K562 (cell line): Measurements from ENCODE around the gene WWOX. TPM values are rescaled to one million over a fixed set of nuclear protein-coding genes. Genes with fewer than 3 reads are reported as not detected.

Experiments used
- ATAC-seq: fragments of 200-7000 bp; cut with Tn5 transposase; 3 replicates; pipeline ENCODE4 v1.9.1; 2020; ENCODE audit warnings: moderate library complexity
- BruUV-seq: library from RNA; stranded (reverse); fragments of 400-500 nt; replicated peaks from 2 replicates; lab custom pipeline; 2021; lab: Mats Ljungman, UMichigan
- CTCF ChIA-PET: fragments of 300-600 bp; formaldehyde crosslinking; extraction: SDS; loops from one replicate; lab custom pipeline; 2021; ENCODE audit warnings: low intra/inter-chr PET ratio; lab: Yijun Ruan, JAX
- POLR2A ChIA-PET: fragments of 300-600, 350-650 bp; sonication (Branson Sonifier 250); formaldehyde crosslinking; extraction: SDS; loops from one replicate; lab custom pipeline; 2021; ENCODE audit warnings: antibody characterized with exemption, inconsistent platforms; lab: Yijun Ruan, JAX
- DNase-seq, 4 experiments: peaks; one replicate each; pipeline versions ENCODE4 v3.0.0 to v3.0.0-alpha.2; 2011 to 2018; ENCODE audit warnings: low spot score in 3 of 4, mixed read lengths in 3 of 4; ENCODE audit errors: extremely low read depth in 1 of 4
- FAIRE-seq: peaks from 2 replicates; lab custom pipeline; 2011; peaks lifted over from hg19 to GRCh38; lab: Jason Lieb, UNC
- H2AFZ ChIP-seq: 2 replicates; pipeline ENCODE4 v1.6.0; 2011; ENCODE audit warnings: low read depth, low read length, control low read depth, inconsistent platforms
- H3K27ac ChIP-seq: fragments of 200-600 bp; 3 replicates; pipeline ENCODE4 v1.8.0; 2011; ENCODE audit warnings: low read depth, mild to moderate bottlenecking, control low read depth, inconsistent platforms, low read length, moderate library complexity, mixed read lengths; ENCODE audit errors: extremely low read depth
- H3K27me3 ChIP-seq, 2 experiments: fragments of 300-600 bp in 1 of 2; 2 replicates in 1 of 2; 3 replicates in 1 of 2; pipeline versions ENCODE4 v1.6.0 to v1.8.0; 2011; ENCODE audit warnings: inconsistent platforms in 2 of 2, low read length in 2 of 2, mild to moderate bottlenecking in 1 of 2, mixed read lengths in 1 of 2, moderate library complexity in 1 of 2; ENCODE audit not compliant: control insufficient read depth in 2 of 2, insufficient read depth in 2 of 2
- H3K36me3 ChIP-seq: fragments of 300-600 bp; 3 replicates; pipeline ENCODE4 v1.8.0; 2011; ENCODE audit warnings: mild to moderate bottlenecking, low read length, inconsistent platforms; ENCODE audit not compliant: control insufficient read depth, insufficient read depth
- H3K4me1 ChIP-seq, 2 experiments: fragments of 200-600 bp in 1 of 2; replicated peaks in 1 of 2; 2 replicates in 1 of 2; 3 replicates in 1 of 2; pipeline versions ENCODE4 v1.5.1 to v1.8.0; 2011; ENCODE audit warnings: inconsistent platforms in 2 of 2, low read length in 2 of 2, mild to moderate bottlenecking in 1 of 2, mixed read lengths in 1 of 2, moderate library complexity in 1 of 2; ENCODE audit not compliant: control insufficient read depth in 2 of 2, insufficient read depth in 2 of 2
- H3K4me2 ChIP-seq: 2 replicates; pipeline ENCODE4 v1.6.1; 2011; ENCODE audit warnings: low read length, control low read depth, inconsistent platforms, mixed read lengths; ENCODE audit not compliant: insufficient read depth
- H3K4me3 ChIP-seq: fragments of 200-600 bp; sonication (generic), shearing (Covaris generic); 2 replicates; pipeline ENCODE4 v1.5.1; 2016; ENCODE audit warnings: control low read depth, inconsistent platforms
- H3K79me2 ChIP-seq: fragments of 200-600 bp; 3 replicates; pipeline ENCODE4 v1.8.0; 2011; ENCODE audit warnings: low read length, inconsistent platforms; ENCODE audit not compliant: control insufficient read depth, insufficient read depth
- H3K9ac ChIP-seq, 2 experiments: 2 replicates each; pipeline versions ENCODE4 v1.6.0 to v1.6.1; 2011; ENCODE audit warnings: low read depth in 2 of 2, low read length in 2 of 2, control low read depth in 1 of 2, inconsistent platforms in 1 of 2, mild to moderate bottlenecking in 1 of 2, mixed read lengths in 1 of 2; ENCODE audit not compliant: insufficient read depth in 1 of 2
- H3K9me1 ChIP-seq: one replicate; pipeline ENCODE4 v1.6.0; 2011; ENCODE audit warnings: inconsistent platforms, mild to moderate bottlenecking, low read length, moderate library complexity; ENCODE audit not compliant: control insufficient read depth, insufficient read depth
- H3K9me3 ChIP-seq: replicated peaks from 2 replicates; pipeline ENCODE4 v1.5.1; 2011; ENCODE audit warnings: low read depth, low read length, inconsistent platforms; ENCODE audit not compliant: control insufficient read depth, insufficient read depth
- H4K20me1 ChIP-seq: replicated peaks from 2 replicates; pipeline ENCODE4 v1.6.1; 2011; ENCODE audit warnings: low read length, inconsistent platforms, mixed read lengths; ENCODE audit not compliant: control insufficient read depth, insufficient read depth
- DDX20 ChIP-seq: fragments of 450-650 bp; IDR thresholded peaks from 2 replicates; pipeline ENCODE4 v1.6.1; 2016; ENCODE audit warnings: missing genetic modification characterization, low read depth, mild to moderate bottlenecking, missing compliant biosample characterization, moderate library complexity
- KDM1A ChIP-seq, 2 experiments: fragments of 450-650 bp; IDR thresholded peaks; 2 replicates each; pipeline ENCODE4 v1.6.1; 2016; ENCODE audit warnings: mild to moderate bottlenecking in 2 of 2
- LARP7 ChIP-seq: fragments of 450-650 bp; IDR thresholded peaks from 2 replicates; pipeline ENCODE4 v1.6.1; 2016
- MEF2D ChIP-seq: conservative IDR thresholded peaks from 2 replicates; pipeline ENCODE4 v1.6.1; 2016; ENCODE audit warnings: low read depth, missing genetic modification characterization, missing compliant biosample characterization
- NUFIP1 ChIP-seq: fragments of 450-650 bp; IDR thresholded peaks from 2 replicates; pipeline ENCODE4 v1.6.1; 2018; ENCODE audit not compliant: partially characterized antibody
- RBM17 ChIP-seq: fragments of 200-400 bp; formaldehyde crosslinking; IDR thresholded peaks from 2 replicates; pipeline ENCODE4 v1.6.1; 2017; ENCODE audit warnings: low read depth, mild to moderate bottlenecking, low read length, borderline replicate concordance
- TARDBP ChIP-seq: fragments of 450-650 bp; IDR thresholded peaks from 2 replicates; pipeline ENCODE4 v1.6.1; 2016
- TCF3 ChIP-seq: sonication (generic); formaldehyde crosslinking; IDR thresholded peaks from 2 replicates; pipeline ENCODE4 v1.4.0; 2020; ENCODE audit warnings: mild to moderate bottlenecking, missing genetic modification reagents
- YBX1 ChIP-seq: fragments of 450-650 bp; IDR thresholded peaks from 2 replicates; pipeline ENCODE4 v1.7.1; 2016; ENCODE audit warnings: mild to moderate bottlenecking
- ZNF165 ChIP-seq: fragments of 250-450 bp; sonication (Bioruptor Pico); IDR thresholded peaks from 2 replicates; pipeline ENCODE4 v1.4.0; 2020; ENCODE audit warnings: borderline replicate concordance
- ZNF316 ChIP-seq: fragments of 450-650 bp; IDR thresholded peaks from 2 replicates; pipeline ENCODE4 v1.6.1; 2016
- ZNF584 ChIP-seq: fragments of 200-800 bp; sonication (Bioruptor generic); IDR thresholded peaks from 2 replicates; pipeline ENCODE4 v1.6.1; 2016; ENCODE audit warnings: low read depth, mild to moderate bottlenecking, missing genetic modification characterization, missing compliant biosample characterization
- ZNF780A ChIP-seq: fragments of 250-450 bp; sonication (Bioruptor Pico); IDR thresholded peaks from 2 replicates; pipeline ENCODE4 v1.5.0; 2021; ENCODE audit warnings: mild to moderate bottlenecking
- ZNF79 ChIP-seq: fragments of 250-450 bp; sonication (Bioruptor Pico); IDR thresholded peaks from 2 replicates; pipeline ENCODE4 v1.4.0; 2020; ENCODE audit warnings: low read depth, mild to moderate bottlenecking, moderate library complexity
- WGBS: fragments of 100-300 bp; shearing (Covaris generic); methylation state at CpG from one replicate; pipeline ENCODE4 v1.1.6; 2016; ENCODE audit warnings: low coverage, mixed read lengths; ENCODE audit not compliant: insufficient coverage; ENCODE audit errors: missing lambda C conversion rate; 5-methylcytosine and 5-hydroxymethylcytosine counted together
- in situ Hi-C: fragments of 300-500 bp; cut with MboI; formaldehyde crosslinking; loops from 4 replicates; pipeline ENCODE4 v1.15.0; 2018; ENCODE audit warnings: inconsistent platforms, mixed read lengths
- intact Hi-C: fragments of 100-400 bp; cut with micrococcal nuclease; formaldehyde crosslinking; loops from 2 replicates; pipeline ENCODE4 v1.14.2; 2022
- polyA plus RNA-seq, 8 experiments: library from polyadenylated mRNA; depleted of rRNA in 4 of 8; stranded (reverse) in 5 of 8; unstranded in 3 of 8; fragments of >200 nt; fragmentation: Nextera tagmentation in 2 of 8; fragmentation: Illumina TruSeq in 1 of 8; extraction: Ambion mirVana in 2 of 8; extraction: Trizol in 1 of 8; gene quantifications; 2 replicates each; pipeline versions ENCODE4 v1.2.1 to v1.2.3, GENCODE V29; 2011 to 2014; ENCODE audit warnings: inconsistent platforms in 1 of 8, missing spikeins in 1 of 8
- total RNA-seq, 7 experiments: library from RNA; depleted of rRNA in 6 of 7; stranded (reverse); fragments of >200 nt in 6 of 7; fragmentation: Illumina TruSeq in 2 of 7; extraction: Trizol in 2 of 7; gene quantifications; 2 replicates each; pipeline versions ENCODE4 v1.2.1 to v1.2.3, GENCODE V29; 2011 to 2021; ENCODE audit warnings: low replicate concordance in 1 of 7
- TF ChIP-seq, protein P1 (sequence below): fragments of 450-650 bp; formaldehyde crosslinking; IDR thresholded peaks from 2 replicates; pipeline ENCODE4 v1.4.0; 2020; ENCODE audit warnings: mild to moderate bottlenecking, moderate library complexity
- TF ChIP-seq, protein P2 (sequence below): fragments of 450-650 bp; conservative IDR thresholded peaks from 2 replicates; pipeline ENCODE4 v1.6.1; 2016; ENCODE audit warnings: missing genetic modification characterization, low read depth, mild to moderate bottlenecking, missing compliant biosample characterization, moderate library complexity

WWOX gene
- total and polyA plus RNA-seq, 9 of the 15 experiments (the other 6 are each of a cell fraction or from before 2014, with no cell fraction given): 1.6 to 22.7 (median 8.1) TPM

DNA sequence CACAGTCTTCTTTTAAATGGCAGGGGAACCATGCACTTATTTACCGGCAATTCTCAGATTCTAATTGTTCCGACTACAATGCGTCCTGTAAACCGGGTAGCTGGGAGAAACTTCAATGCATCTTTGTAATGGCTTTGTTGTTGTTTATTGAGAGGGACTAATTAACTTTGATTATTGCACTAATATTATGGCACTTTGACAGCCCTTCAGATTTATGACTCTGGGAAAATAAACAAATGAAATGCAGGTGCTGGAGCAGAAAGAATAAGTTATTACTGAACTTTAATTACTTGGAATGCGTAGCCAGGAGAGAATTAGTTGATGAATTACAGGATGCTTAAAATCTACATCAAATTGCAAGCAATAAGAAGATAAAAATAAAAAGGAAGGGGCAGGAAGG, 77.0 kb downstream of the WWOX start:
- no peak overlapping the region for H3K4me3 ChIP-seq
- ChIA-PET POLR2A (no interaction called here), CTCF (no interaction called here)
- H2AFZ ChIP-seq: no peak overlapping the region
- FAIRE-seq (no peak), ATAC-seq (no peak), DNase-seq (no peak)
- in situ Hi-C loops: no loop called here
- H3K79me2 ChIP-seq: no peaks in the 10 kb centered on the region
- peaks cover 9 to 16% of the 10 kb centered on the region in 2 experiments; a peak in 4 of 5 replicates for H3K27me3 ChIP-seq
- no peaks in the 10 kb centered on the region; a peak in 1 of 5 replicates for H3K4me1 ChIP-seq
- no peaks in the 10 kb centered on the region for H3K9me1 ChIP-seq
- intact Hi-C loops: no loop called here
- H3K9me3 ChIP-seq: no peaks in the 10 kb centered on the region
- TF ChIP-seq ZNF165: no peak
- TF ChIP-seq ZNF79: no peak
- no peak for TF ChIP-seq TCF3 (CRISPR knock-in tag)
- no peak for TF ChIP-seq DDX20 (tag)
- TF ChIP-seq TARDBP: no peak
- no peak overlapping the region for H3K4me2 ChIP-seq
- no peak overlapping the region for H3K27ac ChIP-seq
- H3K36me3 ChIP-seq: no peaks in the 10 kb centered on the region
- no peaks in the 10 kb centered on the region for H4K20me1 ChIP-seq
- WGBS: 38% methylated on average over 5 of the region's 5 CpGs
- no TSS peak for BruUV-seq
- H3K9ac ChIP-seq: no peak overlapping the region

DNA sequence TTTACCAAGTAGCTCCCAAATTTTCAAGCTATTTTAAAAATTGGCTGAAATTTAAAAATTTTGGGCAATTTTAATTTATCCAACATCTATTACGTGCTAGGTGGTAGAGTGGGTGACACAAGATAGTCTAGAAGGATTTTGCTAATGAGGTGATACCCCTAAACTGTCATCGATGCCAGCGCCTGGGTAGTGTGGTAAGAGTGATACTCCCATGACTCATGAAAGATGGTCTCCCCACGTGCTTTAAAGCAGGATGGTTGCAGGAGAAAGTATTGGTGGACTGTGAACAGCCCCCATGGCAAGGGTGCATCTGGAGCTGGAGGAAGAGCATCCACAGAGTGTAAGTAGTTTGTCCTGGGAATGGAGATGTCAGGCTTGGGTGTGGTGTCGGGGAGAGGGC, 77.8 kb downstream of the WWOX start:
- POLR2A ChIA-PET: no interaction called here
- no peak for ATAC-seq
- WGBS: 2% methylated on average over 5 of the region's 5 CpGs
- TF ChIP-seq, protein P1, sequence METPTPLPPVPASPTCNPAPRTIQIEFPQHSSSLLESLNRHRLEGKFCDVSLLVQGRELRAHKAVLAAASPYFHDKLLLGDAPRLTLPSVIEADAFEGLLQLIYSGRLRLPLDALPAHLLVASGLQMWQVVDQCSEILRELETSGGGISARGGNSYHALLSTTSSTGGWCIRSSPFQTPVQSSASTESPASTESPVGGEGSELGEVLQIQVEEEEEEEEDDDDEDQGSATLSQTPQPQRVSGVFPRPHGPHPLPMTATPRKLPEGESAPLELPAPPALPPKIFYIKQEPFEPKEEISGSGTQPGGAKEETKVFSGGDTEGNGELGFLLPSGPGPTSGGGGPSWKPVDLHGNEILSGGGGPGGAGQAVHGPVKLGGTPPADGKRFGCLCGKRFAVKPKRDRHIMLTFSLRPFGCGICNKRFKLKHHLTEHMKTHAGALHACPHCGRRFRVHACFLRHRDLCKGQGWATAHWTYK: no peak
- TF ChIP-seq NUFIP1: no peak
- TF ChIP-seq ZNF584 (CRISPR knock-in tag): no peak
- TF ChIP-seq ZNF780A (CRISPR knock-in tag): no peak
- TF ChIP-seq MEF2D (tag): no peak
- TF ChIP-seq YBX1: no peak
- no peak for TF ChIP-seq ZNF316
- TF ChIP-seq, protein P2, sequence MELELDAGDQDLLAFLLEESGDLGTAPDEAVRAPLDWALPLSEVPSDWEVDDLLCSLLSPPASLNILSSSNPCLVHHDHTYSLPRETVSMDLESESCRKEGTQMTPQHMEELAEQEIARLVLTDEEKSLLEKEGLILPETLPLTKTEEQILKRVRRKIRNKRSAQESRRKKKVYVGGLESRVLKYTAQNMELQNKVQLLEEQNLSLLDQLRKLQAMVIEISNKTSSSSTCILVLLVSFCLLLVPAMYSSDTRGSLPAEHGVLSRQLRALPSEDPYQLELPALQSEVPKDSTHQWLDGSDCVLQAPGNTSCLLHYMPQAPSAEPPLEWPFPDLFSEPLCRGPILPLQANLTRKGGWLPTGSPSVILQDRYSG (tag): no peak
- no peak for TF ChIP-seq RBM17
- TF ChIP-seq LARP7: no peak
- no peak for TF ChIP-seq KDM1A (IDR thresholded peaks at IDR 0.05)

More for the DNA sequence above, 77.8 kb downstream of the WWOX start:
- Histone ChIP-seq H4K20me1 (no peaks in the 10 kb centered on the region), H3K79me2 (no peaks in the 10 kb centered on the region), H3K27me3 (peaks cover 11 to 21% of the 10 kb centered on the region in 2 experiments; a peak in 4 of 5 replicates), H3K9me3 (no peaks in the 10 kb centered on the region), H3K36me3 (no peaks in the 10 kb centered on the region), H3K27ac (no peak overlapping the region), H3K4me3 (no peak overlapping the region), H3K9ac (no peak overlapping the region), H3K9me1 (no peaks in the 10 kb centered on the region), H3K4me1 (no peaks in the 10 kb centered on the region; a peak in 1 of 5 replicates), H2AFZ (no peak overlapping the region), H3K4me2 (no peak overlapping the region)
- DNase-seq (no peak), FAIRE-seq (no peak)
- BruUV-seq: no TSS peak
- in situ Hi-C loops: no loop called here
- CTCF ChIA-PET: no interaction called here
- intact Hi-C loops: no loop called here
